ENCODE results near the gene GALNT13.

GALNT13 gene

DNA sequence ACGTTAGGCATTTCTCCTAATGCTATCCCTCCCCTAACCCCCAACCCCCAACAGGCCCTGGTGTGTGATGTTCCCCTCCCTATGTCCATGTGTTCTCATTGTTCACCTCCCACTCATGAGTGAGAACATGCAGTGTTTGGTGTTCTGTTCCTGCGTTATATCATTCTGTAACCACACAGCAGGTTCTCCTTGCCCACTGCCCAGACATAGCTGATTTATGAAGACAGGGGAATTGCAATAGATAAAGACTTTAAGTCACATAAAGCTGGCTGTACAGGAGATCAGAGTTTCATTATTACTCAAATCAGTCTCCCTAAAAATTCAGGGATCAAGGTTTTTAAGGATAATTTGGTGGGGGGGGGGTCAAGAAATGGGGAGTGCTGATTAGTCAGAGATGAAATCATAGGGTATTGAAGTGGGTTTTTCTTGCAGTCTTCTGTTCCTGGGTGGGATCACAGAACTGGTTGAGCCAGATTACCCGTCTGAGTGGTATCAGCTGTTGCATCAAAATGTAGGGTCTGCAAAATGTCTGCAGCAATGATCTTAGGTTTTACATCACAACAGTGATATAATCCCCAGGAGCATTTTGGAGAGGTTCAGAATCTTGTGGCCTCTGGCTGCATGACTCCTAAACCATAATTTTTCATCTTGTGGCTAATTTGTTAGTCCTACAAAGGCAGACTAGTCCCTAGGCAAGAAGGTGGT, 434.7 kb downstream of the GALNT13 start:
- no peak overlapping the region for H3K4me3 ChIP-seq (ENCODE audit: control insufficient read depth, low read depth, low read length)
- TF ChIP-seq, protein P1, sequence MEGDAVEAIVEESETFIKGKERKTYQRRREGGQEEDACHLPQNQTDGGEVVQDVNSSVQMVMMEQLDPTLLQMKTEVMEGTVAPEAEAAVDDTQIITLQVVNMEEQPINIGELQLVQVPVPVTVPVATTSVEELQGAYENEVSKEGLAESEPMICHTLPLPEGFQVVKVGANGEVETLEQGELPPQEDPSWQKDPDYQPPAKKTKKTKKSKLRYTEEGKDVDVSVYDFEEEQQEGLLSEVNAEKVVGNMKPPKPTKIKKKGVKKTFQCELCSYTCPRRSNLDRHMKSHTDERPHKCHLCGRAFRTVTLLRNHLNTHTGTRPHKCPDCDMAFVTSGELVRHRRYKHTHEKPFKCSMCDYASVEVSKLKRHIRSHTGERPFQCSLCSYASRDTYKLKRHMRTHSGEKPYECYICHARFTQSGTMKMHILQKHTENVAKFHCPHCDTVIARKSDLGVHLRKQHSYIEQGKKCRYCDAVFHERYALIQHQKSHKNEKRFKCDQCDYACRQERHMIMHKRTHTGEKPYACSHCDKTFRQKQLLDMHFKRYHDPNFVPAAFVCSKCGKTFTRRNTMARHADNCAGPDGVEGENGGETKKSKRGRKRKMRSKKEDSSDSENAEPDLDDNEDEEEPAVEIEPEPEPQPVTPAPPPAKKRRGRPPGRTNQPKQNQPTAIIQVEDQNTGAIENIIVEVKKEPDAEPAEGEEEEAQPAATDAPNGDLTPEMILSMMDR (IDR thresholded peaks at IDR 0.05; ENCODE audit: control insufficient read depth, insufficient read depth, low read depth, low read length, missing control alignments) = no peak
- no peak for DNase-seq (ENCODE audit: low read depth)

DNA sequence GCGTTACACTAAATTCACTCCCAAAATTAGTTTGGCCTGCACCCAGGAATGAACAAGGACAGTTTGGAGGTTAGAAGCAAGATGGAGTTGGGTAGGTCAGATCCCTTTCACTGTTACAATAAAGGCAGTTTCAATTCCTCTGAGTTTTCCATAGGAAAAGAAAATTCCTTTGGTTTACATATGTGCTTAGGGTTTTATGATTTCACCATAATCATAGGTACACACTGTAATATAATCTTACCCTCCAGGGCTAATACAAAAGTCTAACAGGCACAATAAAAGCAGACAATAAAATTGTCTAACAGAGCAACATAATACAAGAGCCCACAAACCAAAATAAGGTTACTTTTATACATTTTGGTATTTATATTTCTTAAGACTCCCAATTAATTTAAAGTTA, 435.3 kb downstream of the GALNT13 start:
- H3K4me3 ChIP-seq (ENCODE audit: control insufficient read depth, low read depth, low read length) = no peak overlapping the region
- TF ChIP-seq, protein P1 (IDR thresholded peaks at IDR 0.05; ENCODE audit: control insufficient read depth, insufficient read depth, low read depth, low read length, missing control alignments) = no peak
- no peak for DNase-seq (ENCODE audit: low read depth)

DNA sequence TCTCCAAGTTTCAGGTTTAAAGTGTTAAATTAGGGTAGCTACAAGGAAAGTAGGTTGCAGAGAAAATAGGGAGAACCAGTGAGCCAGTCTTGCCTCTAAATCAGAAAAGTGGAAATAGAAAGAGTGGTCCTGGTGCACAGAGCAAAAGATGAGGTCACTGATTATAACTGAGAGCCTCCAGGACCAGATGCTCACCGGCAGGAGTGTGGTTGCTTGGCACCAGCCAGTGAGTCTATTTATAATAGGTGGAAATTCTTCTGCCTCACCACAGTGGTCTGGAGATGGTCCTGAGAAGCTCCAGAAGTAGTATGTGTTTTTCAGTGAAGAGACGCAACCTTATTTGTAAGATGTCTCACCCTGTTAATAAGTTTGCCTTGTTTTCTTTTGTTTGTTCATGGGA, 452.9 kb downstream of the GALNT13 start:
- TF ChIP-seq, protein P1 (IDR thresholded peaks at IDR 0.05; ENCODE audit: control insufficient read depth, insufficient read depth, low read depth, low read length, missing control alignments) = no peak
- no peak for DNase-seq (ENCODE audit: low read depth)
- no peak overlapping the region for H3K4me3 ChIP-seq (ENCODE audit: control insufficient read depth, low read depth, low read length)

DNA sequence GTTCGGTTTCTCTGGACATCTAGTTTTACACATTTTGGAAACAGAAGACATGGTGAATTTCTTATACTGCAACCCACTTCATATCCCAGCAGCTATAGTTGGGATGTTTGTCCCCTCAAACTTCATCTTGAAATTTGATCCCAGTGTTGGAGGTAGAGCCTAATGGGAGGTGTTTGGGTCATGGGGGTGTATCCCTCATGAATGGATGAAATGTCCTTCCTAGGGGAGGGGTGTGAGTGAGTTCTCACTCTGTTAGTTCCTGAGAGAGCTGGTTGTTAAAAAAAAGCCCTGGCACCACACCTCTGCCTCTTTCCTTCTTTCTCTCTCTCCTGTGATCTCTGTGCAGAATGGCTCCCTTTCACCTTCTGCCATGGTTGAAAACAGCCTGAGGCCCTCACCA, 457.8 kb downstream of the GALNT13 start:
- TF ChIP-seq, protein P1 (IDR thresholded peaks at IDR 0.05; ENCODE audit: control insufficient read depth, insufficient read depth, low read depth, low read length, missing control alignments) = no peak

DNA sequence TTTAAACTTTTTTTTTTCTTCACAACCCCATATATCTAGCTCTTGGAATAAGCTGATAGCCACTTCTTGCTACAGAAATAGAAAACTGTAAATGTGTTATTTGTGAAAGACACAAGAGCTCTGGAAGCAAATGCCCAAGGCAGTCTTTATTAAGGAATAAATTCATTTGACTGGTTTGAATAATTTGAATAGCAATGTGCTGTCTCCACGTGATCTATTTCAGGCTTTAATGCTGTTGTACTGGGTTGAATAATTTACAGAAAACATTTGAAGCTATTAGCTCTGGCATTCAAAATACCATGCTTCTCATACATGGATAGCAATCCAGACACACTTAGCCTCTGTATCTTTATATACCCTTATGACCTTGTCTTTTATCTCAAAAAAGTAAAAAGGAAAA, 460.1 kb downstream of the GALNT13 start:
- no peak for DNase-seq (ENCODE audit: low read depth)
- no peak overlapping the region for H3K4me3 ChIP-seq (ENCODE audit: control insufficient read depth, low read depth, low read length)
- TF ChIP-seq, protein P1 (IDR thresholded peaks at IDR 0.05; ENCODE audit: control insufficient read depth, insufficient read depth, low read depth, low read length, missing control alignments) = no peak

More for the DNA sequence above, 457.8 kb downstream of the GALNT13 start:
- no peak overlapping the region for H3K4me3 ChIP-seq (ENCODE audit: control insufficient read depth, low read depth, low read length)
- no peak for DNase-seq (ENCODE audit: low read depth)

DNA sequence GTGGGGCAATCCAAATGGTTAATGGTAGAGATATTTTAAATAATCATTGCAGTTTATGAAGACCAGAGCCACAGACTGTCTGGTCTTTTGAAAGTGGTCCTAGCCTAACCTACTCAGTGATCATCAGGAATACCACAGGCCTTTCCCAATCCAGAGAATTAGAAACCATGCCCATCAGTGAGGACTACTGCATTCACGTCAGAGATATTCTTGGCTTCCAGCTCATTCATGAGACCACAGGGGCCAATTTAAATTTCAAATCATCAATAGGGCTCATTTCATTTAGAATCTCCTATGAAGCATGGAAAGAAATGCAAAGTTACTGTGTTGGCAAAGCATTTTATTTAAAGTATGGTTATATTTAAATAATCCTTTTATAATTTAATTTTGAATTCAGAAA, 464.5 kb downstream of the GALNT13 start:
- H3K4me3 ChIP-seq (ENCODE audit: control insufficient read depth, low read depth, low read length) = no peak overlapping the region
- no peak for DNase-seq (ENCODE audit: low read depth)
- TF ChIP-seq, protein P1 (IDR thresholded peaks at IDR 0.05; ENCODE audit: control insufficient read depth, insufficient read depth, low read depth, low read length, missing control alignments) = no peak
